ENCODE measurements around the gene MBNL1. TPM values are rescaled to one million over a fixed set of nuclear protein-coding genes. Genes with fewer than 3 reads are reported as not detected.

Gene MBNL1, protein sequence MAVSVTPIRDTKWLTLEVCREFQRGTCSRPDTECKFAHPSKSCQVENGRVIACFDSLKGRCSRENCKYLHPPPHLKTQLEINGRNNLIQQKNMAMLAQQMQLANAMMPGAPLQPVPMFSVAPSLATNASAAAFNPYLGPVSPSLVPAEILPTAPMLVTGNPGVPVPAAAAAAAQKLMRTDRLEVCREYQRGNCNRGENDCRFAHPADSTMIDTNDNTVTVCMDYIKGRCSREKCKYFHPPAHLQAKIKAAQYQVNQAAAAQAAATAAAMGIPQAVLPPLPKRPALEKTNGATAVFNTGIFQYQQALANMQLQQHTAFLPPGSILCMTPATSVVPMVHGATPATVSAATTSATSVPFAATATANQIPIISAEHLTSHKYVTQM
- 300 TPM for total RNA-seq
- 113 TPM for polyA plus RNA-seq

GRCh38 chr3:152268555-152269055 lies at the start of gene MBNL1:
MBNL1 (plus strand) TSS chr3:152268929; CDS start chr3:152300194, 31,265 bp downstream.
- DNase-seq (ENCODE audit: extremely low spot score): peak; percentile 71
- H3K4me3 ChIP-seq (ENCODE audit: low read depth, low read length): peak within 1 kb of the TSS; percentile 82
- peak within 1 kb of the TSS; percentile 99 for H3K27ac ChIP-seq (ENCODE audit: low read depth)
- H3K4me1 ChIP-seq (ENCODE audit: insufficient read depth): no peaks in the 10 kb centered on the region
- H3K36me3 ChIP-seq (ENCODE audit: insufficient read depth): no peaks in the 10 kb centered on the region
- WGBS: under 1% methylated on average over 50 of the region's 50 CpGs

DNA sequence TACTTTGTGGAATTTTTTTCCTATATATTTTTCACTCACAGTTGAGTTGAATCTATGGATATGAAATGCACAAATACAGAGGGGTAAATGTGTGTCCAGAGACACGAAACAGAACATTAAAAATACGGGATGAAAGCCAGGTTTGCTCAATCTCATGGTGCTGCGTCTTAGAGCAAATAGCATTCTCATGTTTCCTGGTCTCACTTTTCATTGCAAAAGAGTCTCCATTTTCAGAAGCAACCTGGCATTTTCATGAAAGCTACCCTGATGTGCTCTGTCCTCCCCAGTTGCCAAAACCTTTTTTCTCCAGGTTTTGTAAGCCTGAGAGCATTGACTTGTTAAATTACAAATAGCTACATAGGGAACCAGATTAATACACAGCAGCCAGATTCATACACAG lies 49.5 kb upstream of the MBNL1 start:
- H3K4me3 ChIP-seq (ENCODE audit: low read depth, low read length): no peak overlapping the region
- 49% methylated on average over 3 of the region's 3 CpGs for WGBS
- DNase-seq (ENCODE audit: extremely low spot score): no peak
- no peaks in the 10 kb centered on the region for H3K36me3 ChIP-seq (ENCODE audit: insufficient read depth)
- no peak overlapping the region for H3K27ac ChIP-seq (ENCODE audit: low read depth)
- H3K4me1 ChIP-seq (ENCODE audit: insufficient read depth): no peaks in the 10 kb centered on the region

GRCh38 chr3:152219769-152220255 lies 48.9 kb upstream of the MBNL1 start:
- WGBS: 91% methylated on average over 2 of the region's 2 CpGs
- Histone ChIP-seq H3K36me3 (ENCODE audit: insufficient read depth) (no peaks in the 10 kb centered on the region), H3K4me3 (ENCODE audit: low read depth, low read length) (no peak overlapping the region), H3K4me1 (ENCODE audit: insufficient read depth) (no peaks in the 10 kb centered on the region), H3K27ac (ENCODE audit: low read depth) (no peak overlapping the region)
- DNase-seq (ENCODE audit: extremely low spot score): no peak

GRCh38 chr3:152222327-152222726 lies 46.4 kb upstream of the MBNL1 start:
- WGBS: 23% methylated on average over 2 of the region's 2 CpGs
- no peaks in the 10 kb centered on the region for H3K36me3 ChIP-seq (ENCODE audit: insufficient read depth)
- H3K4me3 ChIP-seq (ENCODE audit: low read depth, low read length): no peak overlapping the region
- H3K27ac ChIP-seq (ENCODE audit: low read depth): no peak overlapping the region
- H3K4me1 ChIP-seq (ENCODE audit: insufficient read depth): no peaks in the 10 kb centered on the region
- DNase-seq (ENCODE audit: extremely low spot score): no peak

- WGBS: 44% methylated on average over 2 of the region's 2 CpGs
- no peaks in the 10 kb centered on the region for H3K36me3 ChIP-seq (ENCODE audit: insufficient read depth)
- DNase-seq (ENCODE audit: extremely low spot score): no peak
- no peak overlapping the region for H3K27ac ChIP-seq (ENCODE audit: low read depth)
- H3K4me1 ChIP-seq (ENCODE audit: insufficient read depth): no peaks in the 10 kb centered on the region
- no peak overlapping the region for H3K4me3 ChIP-seq (ENCODE audit: low read depth, low read length)
Measured at GRCh38 chr3:152225201-152225600, 43.5 kb upstream of the MBNL1 start.

DNA sequence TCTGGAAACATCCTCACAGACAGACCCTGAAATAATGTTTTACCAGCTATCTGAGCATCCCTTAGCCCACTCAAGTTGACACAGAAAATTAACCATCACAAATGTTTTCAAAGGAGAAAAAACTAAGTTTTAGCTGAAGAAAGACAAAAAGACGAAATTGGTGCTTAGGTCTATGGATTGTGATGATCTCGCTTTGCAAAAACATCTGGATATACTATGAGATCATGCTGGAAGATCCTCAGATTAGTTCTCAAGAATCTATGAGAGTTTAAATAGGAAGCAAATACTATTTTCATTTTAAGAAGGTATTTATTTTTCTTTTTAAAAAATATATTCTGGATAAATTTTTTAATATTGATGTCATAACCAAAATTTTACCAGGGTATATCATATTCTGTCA lies 42.6 kb upstream of the MBNL1 start:
- Histone ChIP-seq H3K36me3 (ENCODE audit: insufficient read depth) (no peaks in the 10 kb centered on the region), H3K27ac (ENCODE audit: low read depth) (no peak overlapping the region), H3K4me3 (ENCODE audit: low read depth, low read length) (no peak overlapping the region), H3K4me1 (ENCODE audit: insufficient read depth) (no peaks in the 10 kb centered on the region)
- no peak for DNase-seq (ENCODE audit: extremely low spot score)
- 84% methylated on average over 2 of the region's 2 CpGs for WGBS

DNA sequence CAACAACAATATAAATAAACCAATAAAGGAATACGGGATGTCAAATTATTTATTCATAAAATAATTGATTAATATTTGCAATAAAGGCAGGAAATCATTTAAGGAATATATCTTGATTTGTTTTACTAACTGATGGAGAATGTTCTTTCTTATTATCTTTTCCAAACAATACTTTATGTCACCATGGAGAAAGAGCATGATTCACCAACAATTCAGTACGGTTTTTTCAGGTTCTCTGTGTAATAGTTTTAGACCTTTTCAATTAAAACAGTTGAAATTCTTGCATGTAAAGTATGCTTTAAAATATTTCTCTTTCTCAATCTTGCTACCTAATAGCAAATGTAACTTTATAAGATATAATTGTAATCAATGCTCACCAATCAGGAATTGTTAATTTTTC lies 41.7 kb upstream of the MBNL1 start:
- Histone ChIP-seq H3K36me3 (ENCODE audit: insufficient read depth) (no peaks in the 10 kb centered on the region), H3K4me1 (ENCODE audit: insufficient read depth) (no peaks in the 10 kb centered on the region), H3K27ac (ENCODE audit: low read depth) (no peak overlapping the region), H3K4me3 (ENCODE audit: low read depth, low read length) (no peak overlapping the region)
- no peak for DNase-seq (ENCODE audit: extremely low spot score)
- WGBS: 90% methylated on average over 2 of the region's 2 CpGs

GRCh38 chr3:152229692-152230091 lies 39.0 kb upstream of the MBNL1 start:
- Histone ChIP-seq H3K4me3 (ENCODE audit: low read depth, low read length) (no peak overlapping the region), H3K4me1 (ENCODE audit: insufficient read depth) (no peaks in the 10 kb centered on the region), H3K27ac (ENCODE audit: low read depth) (no peak overlapping the region), H3K36me3 (ENCODE audit: insufficient read depth) (no peaks in the 10 kb centered on the region)
- no peak for DNase-seq (ENCODE audit: extremely low spot score)
- 79% methylated on average over 1 of the region's 1 CpG for WGBS

DNA sequence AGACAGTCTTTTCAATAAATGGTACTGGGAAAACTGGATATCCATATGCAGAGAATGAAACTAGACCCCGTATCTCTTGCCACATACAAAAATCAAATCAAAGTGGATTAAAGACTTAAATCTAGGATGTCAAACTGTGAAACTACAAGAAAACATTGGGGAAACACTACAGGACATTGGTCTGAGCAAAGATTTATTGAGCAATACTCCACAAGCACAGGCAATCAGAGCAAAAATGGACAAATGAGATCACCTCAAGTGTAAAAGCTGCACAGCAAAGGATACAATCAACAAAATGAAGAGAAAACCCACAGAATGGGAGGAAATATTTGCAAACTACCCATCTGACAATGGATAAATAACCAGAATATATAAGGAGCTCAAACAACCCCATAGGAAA lies 38.4 kb upstream of the MBNL1 start:
- no peaks in the 10 kb centered on the region for H3K4me1 ChIP-seq (ENCODE audit: insufficient read depth)
- DNase-seq (ENCODE audit: extremely low spot score): no peak
- no peak overlapping the region for H3K27ac ChIP-seq (ENCODE audit: low read depth)
- H3K4me3 ChIP-seq (ENCODE audit: low read depth, low read length): no peak overlapping the region
- 95% methylated on average over 1 of the region's 1 CpG for WGBS
- H3K36me3 ChIP-seq (ENCODE audit: insufficient read depth): no peaks in the 10 kb centered on the region

DNA sequence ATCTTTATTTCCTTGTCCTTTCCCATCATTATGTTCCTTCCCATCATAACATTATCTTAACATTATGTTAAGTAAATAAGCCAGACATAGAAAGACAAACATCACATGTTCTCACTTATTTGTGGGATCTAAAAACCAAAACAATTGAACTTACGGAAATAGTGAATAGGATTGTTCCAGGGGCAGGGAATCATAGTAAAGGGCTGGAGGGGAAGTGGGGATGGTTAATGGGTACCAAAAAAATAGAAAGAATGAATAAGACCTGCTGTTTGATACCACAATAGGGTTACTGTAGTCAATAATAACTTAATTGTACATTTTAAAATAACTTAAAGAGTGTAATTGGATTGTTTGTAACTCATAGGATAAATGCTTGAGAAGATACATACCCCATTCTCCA lies 36.7 kb upstream of the MBNL1 start:
- Histone ChIP-seq H3K4me1 (ENCODE audit: insufficient read depth) (no peaks in the 10 kb centered on the region), H3K36me3 (ENCODE audit: insufficient read depth) (no peaks in the 10 kb centered on the region), H3K4me3 (ENCODE audit: low read depth, low read length) (no peak overlapping the region), H3K27ac (ENCODE audit: low read depth) (no peak overlapping the region)
- 95% methylated on average over 1 of the region's 1 CpG for WGBS
- DNase-seq (ENCODE audit: extremely low spot score): no peak

- no peak overlapping the region for H3K4me3 ChIP-seq (ENCODE audit: low read depth, low read length)
- no peak overlapping the region for H3K27ac ChIP-seq (ENCODE audit: low read depth)
- 93% methylated on average over 2 of the region's 2 CpGs for WGBS
- no peaks in the 10 kb centered on the region for H3K4me1 ChIP-seq (ENCODE audit: insufficient read depth)
- no peaks in the 10 kb centered on the region for H3K36me3 ChIP-seq (ENCODE audit: insufficient read depth)
- DNase-seq (ENCODE audit: extremely low spot score): no peak
Measured at GRCh38 chr3:152232679-152233078, 36.0 kb upstream of the MBNL1 start.

- Histone ChIP-seq H3K36me3 (ENCODE audit: insufficient read depth) (no peaks in the 10 kb centered on the region), H3K4me3 (ENCODE audit: low read depth, low read length) (no peak overlapping the region), H3K4me1 (ENCODE audit: insufficient read depth) (no peaks in the 10 kb centered on the region), H3K27ac (ENCODE audit: low read depth) (no peak overlapping the region)
- no peak for DNase-seq (ENCODE audit: extremely low spot score)
- 97% methylated on average over 3 of the region's 3 CpGs for WGBS
Measured at GRCh38 chr3:152234657-152235375, 33.9 kb upstream of the MBNL1 start.

- DNase-seq (ENCODE audit: extremely low spot score): no peak
- Histone ChIP-seq H3K4me3 (ENCODE audit: low read depth, low read length) (no peak overlapping the region), H3K27ac (ENCODE audit: low read depth) (no peak overlapping the region), H3K36me3 (ENCODE audit: insufficient read depth) (no peaks in the 10 kb centered on the region), H3K4me1 (ENCODE audit: insufficient read depth) (no peaks in the 10 kb centered on the region)
- 36% methylated on average over 1 of the region's 1 CpG for whole genome bisulfite sequencing
Measured at GRCh38 chr3:152235709-152236298, 32.9 kb upstream of the MBNL1 start.

- H3K27ac ChIP-seq (ENCODE audit: low read depth): no peak overlapping the region
- H3K4me3 ChIP-seq (ENCODE audit: low read depth, low read length): no peak overlapping the region
- H3K36me3 ChIP-seq (ENCODE audit: insufficient read depth): no peaks in the 10 kb centered on the region
- no peak for DNase-seq (ENCODE audit: extremely low spot score)
- H3K4me1 ChIP-seq (ENCODE audit: insufficient read depth): no peaks in the 10 kb centered on the region
Measured at GRCh38 chr3:152236716-152237115, 32.0 kb upstream of the MBNL1 start.
